Muscle of arm (tissue), 12 donors: ENCODE data around the gene TBC1D22A. TPM values are rescaled to one million over a fixed set of nuclear protein-coding genes. Genes with fewer than 3 reads are reported as not detected.

Experiments
- DNase-seq: peaks from one replicate; pipeline ENCODE4 v3.0.0-alpha.2; 2013
- polyA plus RNA-seq, 12 donors: library from polyadenylated mRNA; unstranded; fragments of 120-200 nt; gene quantifications; one replicate each; pipeline ENCODE4 v1.2.1, GENCODE V29; 2013; ENCODE audit not compliant: insufficient read length in 12 of 12

The TBC1D22A gene
- polyA plus RNA-seq, 12 donors = 10.3 to 18.0 (median 13.1) TPM; not detected in 1

- DNase-seq = no peak
These were observed 26.5 kb upstream of the TBC1D22A start for GRCh38 chr22:46735747-46736608.

- no peak for DNase-seq
These were observed 25.7 kb upstream of the TBC1D22A start for GRCh38 chr22:46736705-46737104.

- DNase-seq = peak; percentile 45
These were observed 25.1 kb upstream of the TBC1D22A start for GRCh38 chr22:46737105-46737975.

GRCh38 chr22:46737976-46738646, 24.3 kb upstream of the TBC1D22A start, which contains the start of gene CERK:
TSS of gene CERK (minus strand) at chr22:46738252. CDS start at chr22:46738148, 104 bp downstream.
- DNase-seq = peak; percentile 88

GRCh38 chr22:46738647-46739093, 23.8 kb upstream of the TBC1D22A start:
- DNase-seq = peak; percentile 32

- DNase-seq = peak; percentile 31
These were observed 23.2 kb upstream of the TBC1D22A start for GRCh38 chr22:46739094-46739870.

GRCh38 chr22:46740910-46741780, 21.3 kb upstream of the TBC1D22A start:
- DNase-seq = no peak

- no peak for DNase-seq
These were observed 20.4 kb upstream of the TBC1D22A start for GRCh38 chr22:46741974-46742519.

- DNase-seq = no peak
These were observed 19.8 kb upstream of the TBC1D22A start for GRCh38 chr22:46742576-46743221.

- DNase-seq = no peak
These were observed 17.9 kb upstream of the TBC1D22A start for GRCh38 chr22:46744581-46744980.

GRCh38 chr22:46746192-46746591, 16.3 kb upstream of the TBC1D22A start:
- no peak for DNase-seq

GRCh38 chr22:46746620-46747019, 15.8 kb upstream of the TBC1D22A start:
- DNase-seq = no peak

- no peak for DNase-seq
These were observed 14.8 kb upstream of the TBC1D22A start for GRCh38 chr22:46747646-46748045.

- no peak for DNase-seq
These were observed 14.1 kb upstream of the TBC1D22A start for GRCh38 chr22:46748206-46748907.

GRCh38 chr22:46748908-46749675, 13.4 kb upstream of the TBC1D22A start:
- DNase-seq = no peak

- no peak for DNase-seq
These were observed 12.5 kb upstream of the TBC1D22A start for GRCh38 chr22:46749682-46750529.

GRCh38 chr22:46750530-46750800, 12.0 kb upstream of the TBC1D22A start:
- DNase-seq = no peak
